ENCODE data around the gene FGFR2. TPM values are rescaled to one million over a fixed set of nuclear protein-coding genes. Genes with fewer than 3 reads are reported as not detected.
A peak's percentile ranks its signal among the peaks of the same experiment; 100 is the strongest.

The FGFR2 gene
- total RNA-seq, 2 donors from 2014 or later: 56.0 to 78.1 TPM

DNA sequence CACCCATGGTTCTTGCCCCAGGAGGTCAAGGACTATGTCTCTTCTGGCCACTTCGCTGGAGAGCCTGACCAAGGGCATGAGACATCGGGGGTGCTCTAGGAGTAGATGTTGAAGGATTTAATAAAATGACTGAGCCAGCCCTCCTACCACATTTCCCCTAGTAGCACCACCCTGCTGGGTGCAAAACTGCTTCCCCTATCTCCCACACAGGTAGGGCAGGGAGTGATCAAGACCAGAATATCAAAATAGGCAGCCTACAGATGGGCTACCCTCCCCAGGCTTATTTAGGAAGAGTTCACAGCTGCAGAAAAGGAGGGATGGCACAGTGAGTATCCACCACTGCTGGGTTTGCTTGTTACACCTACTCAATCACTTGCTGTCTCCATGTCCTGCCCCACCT is 103.9 kb downstream of the FGFR2 start:
- TF ChIP-seq POLR2A (IDR thresholded peaks at IDR 0.05): no peak
- TF ChIP-seq, protein P1, sequence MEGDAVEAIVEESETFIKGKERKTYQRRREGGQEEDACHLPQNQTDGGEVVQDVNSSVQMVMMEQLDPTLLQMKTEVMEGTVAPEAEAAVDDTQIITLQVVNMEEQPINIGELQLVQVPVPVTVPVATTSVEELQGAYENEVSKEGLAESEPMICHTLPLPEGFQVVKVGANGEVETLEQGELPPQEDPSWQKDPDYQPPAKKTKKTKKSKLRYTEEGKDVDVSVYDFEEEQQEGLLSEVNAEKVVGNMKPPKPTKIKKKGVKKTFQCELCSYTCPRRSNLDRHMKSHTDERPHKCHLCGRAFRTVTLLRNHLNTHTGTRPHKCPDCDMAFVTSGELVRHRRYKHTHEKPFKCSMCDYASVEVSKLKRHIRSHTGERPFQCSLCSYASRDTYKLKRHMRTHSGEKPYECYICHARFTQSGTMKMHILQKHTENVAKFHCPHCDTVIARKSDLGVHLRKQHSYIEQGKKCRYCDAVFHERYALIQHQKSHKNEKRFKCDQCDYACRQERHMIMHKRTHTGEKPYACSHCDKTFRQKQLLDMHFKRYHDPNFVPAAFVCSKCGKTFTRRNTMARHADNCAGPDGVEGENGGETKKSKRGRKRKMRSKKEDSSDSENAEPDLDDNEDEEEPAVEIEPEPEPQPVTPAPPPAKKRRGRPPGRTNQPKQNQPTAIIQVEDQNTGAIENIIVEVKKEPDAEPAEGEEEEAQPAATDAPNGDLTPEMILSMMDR (IDR thresholded peaks at IDR 0.05): no peak
- Histone ChIP-seq H3K4me1 (peaks cover 7% of the 10 kb centered on the region), H3K4me3 (no peak overlapping the region), H3K27ac (peak overlapping the region in 1 of 4 donors; percentile 20), H3K9me3 (no peaks in the 10 kb centered on the region), H3K36me3 (replicated peaks in 1 of 2; ENCODE audit: insufficient read depth in 1 of 2, low read depth in 2 of 2) (no peaks in the 10 kb centered on the region), H3K27me3 (no peaks in the 10 kb centered on the region)
- no peak for ATAC-seq
- intact Hi-C loops (cut with DNase I): no loop called here
- WGBS, 2 donors: 48 to 73% methylated on average over 2 of the region's 2 CpGs
- DNase-seq: no peak

DNA sequence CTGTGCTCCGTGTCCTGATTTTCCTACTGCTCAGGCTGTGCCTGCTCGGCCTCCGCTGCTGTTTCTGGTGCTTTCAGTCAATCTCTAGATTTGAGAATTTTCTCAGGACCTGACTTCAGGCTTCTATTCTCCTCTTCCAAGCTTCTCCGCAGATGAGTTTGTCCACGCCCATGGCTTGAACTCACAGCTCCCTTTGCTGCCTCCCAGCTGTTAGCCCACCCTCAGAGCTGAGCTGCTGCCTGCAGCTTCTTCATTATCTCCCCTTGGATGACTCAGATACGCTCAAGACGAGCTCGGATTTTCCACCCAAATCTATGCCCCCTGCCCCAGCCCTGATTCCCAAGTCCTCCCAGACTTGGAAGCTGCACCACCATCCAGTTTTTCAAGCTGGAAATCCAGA is 104.7 kb downstream of the FGFR2 start:
- 77 to 81% methylated on average over 8 of the region's 8 CpGs for WGBS, 2 donors
- intact Hi-C loops (cut with DNase I): no loop called here
- no peak overlapping the region for H3K4me3 ChIP-seq
- H3K27ac ChIP-seq: no peak overlapping the region
- H3K36me3 ChIP-seq (replicated peaks in 1 of 2; ENCODE audit: insufficient read depth in 1 of 2, low read depth in 2 of 2): no peaks in the 10 kb centered on the region
- no peaks in the 10 kb centered on the region for H3K9me3 ChIP-seq
- TF ChIP-seq, protein P1 (IDR thresholded peaks at IDR 0.05): no peak
- no peak for TF ChIP-seq POLR2A (IDR thresholded peaks at IDR 0.05)
- no peaks in the 10 kb centered on the region for H3K27me3 ChIP-seq
- H3K4me1 ChIP-seq: peaks cover 7% of the 10 kb centered on the region
- ATAC-seq: no peak
- no peak for DNase-seq

DNA sequence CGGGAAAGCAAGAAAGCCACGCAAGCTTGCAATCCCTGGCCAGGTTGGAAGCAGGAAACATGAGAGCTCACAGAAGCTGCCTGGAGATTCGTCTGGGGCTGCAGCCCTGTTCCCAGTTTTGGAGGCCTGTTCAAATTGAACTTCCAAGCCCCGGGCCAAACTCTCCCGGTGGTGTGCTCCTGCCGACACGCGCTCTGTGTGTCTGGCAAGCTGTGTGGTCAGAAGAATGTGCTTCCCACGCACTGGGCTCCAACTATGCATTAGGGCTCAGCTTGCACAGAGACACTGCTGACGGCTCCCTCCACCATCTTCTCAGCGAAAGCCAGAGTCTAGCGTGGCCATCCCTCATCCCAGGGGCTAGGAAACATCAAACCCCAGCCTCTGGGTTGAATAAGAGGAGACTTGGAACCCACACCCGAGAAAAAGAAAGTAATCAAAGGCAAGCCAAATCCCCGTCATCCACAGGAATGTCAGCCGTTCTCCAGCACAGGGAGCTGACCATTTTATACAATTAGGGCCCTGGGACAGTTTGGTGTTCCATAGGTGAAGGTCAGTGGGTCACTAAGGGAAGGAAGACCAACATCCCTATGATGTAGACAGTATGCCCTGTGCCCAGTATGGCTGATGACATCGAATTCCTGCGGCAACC is 107.2 kb downstream of the FGFR2 start:
- no peaks in the 10 kb centered on the region for H3K36me3 ChIP-seq (replicated peaks in 1 of 2; ENCODE audit: insufficient read depth in 1 of 2, low read depth in 2 of 2)
- no peaks in the 10 kb centered on the region for H3K9me3 ChIP-seq
- H3K4me1 ChIP-seq: peaks cover 7% of the 10 kb centered on the region
- H3K27me3 ChIP-seq: no peaks in the 10 kb centered on the region
- DNase-seq (peak in 1 of 4 donors; percentile 10), ATAC-seq (no peak)
- no peak for TF ChIP-seq POLR2A (IDR thresholded peaks at IDR 0.05)
- TF ChIP-seq, protein P1 (IDR thresholded peaks at IDR 0.05): no peak
- intact Hi-C loops (cut with DNase I): no loop called here
- WGBS, 2 donors: 58 to 76% methylated on average over 17 of the region's 17 CpGs
- no peak overlapping the region for H3K27ac ChIP-seq
- H3K4me3 ChIP-seq: no peak overlapping the region

DNA sequence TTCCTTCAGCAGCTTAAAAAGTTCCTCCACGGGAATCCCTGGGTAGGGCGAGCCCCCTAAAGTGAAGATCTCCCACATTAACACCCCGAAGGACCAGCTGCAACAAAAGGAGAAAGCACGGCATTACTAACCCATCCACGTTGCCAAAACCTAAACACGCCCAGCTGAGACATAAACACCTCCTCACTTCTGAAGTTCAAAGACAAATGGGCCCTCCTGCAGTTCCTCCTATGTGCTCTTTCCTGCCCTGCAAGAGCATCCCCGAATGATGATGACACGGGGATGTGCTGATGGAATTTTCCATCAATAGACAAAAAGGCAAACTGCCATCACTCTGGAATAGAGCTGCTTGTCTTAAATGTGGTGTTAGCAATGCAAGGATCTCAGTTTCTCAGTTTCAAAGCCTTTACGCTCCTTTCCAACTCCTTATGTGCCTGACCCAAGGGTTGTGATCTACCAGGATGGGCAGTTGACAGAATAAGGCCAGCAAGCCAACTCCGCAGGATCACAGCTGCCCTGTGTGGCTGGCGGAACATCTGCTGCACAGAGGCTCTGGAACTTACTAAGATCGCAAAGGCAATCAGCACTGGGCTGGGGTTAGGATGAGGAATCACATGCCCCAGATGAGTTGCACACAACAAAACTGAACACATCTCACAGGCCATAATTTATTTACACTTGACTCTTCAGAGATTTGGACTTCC is 112.7 kb downstream of the FGFR2 start:
- Histone ChIP-seq H3K36me3 (replicated peaks in 1 of 2; ENCODE audit: insufficient read depth in 1 of 2, low read depth in 2 of 2) (no peaks in the 10 kb centered on the region), H3K4me3 (no peak overlapping the region), H3K9me3 (no peaks in the 10 kb centered on the region), H3K27ac (no peak overlapping the region), H3K4me1 (no peaks in the 10 kb centered on the region), H3K27me3 (no peaks in the 10 kb centered on the region)
- TF ChIP-seq POLR2A (IDR thresholded peaks at IDR 0.05): no peak
- TF ChIP-seq, protein P1 (IDR thresholded peaks at IDR 0.05): no peak
- ATAC-seq (no peak), DNase-seq (no peak)
- 65 to 68% methylated on average over 12 of the region's 12 CpGs for WGBS, 2 donors
- intact Hi-C loops (cut with DNase I): no loop called here
